Naive thymus-derived CD8-positive, alpha-beta T cell (primary cell): Measurements from ENCODE around the gene EEF1AKMT4. TPM values are rescaled to one million over a fixed set of nuclear protein-coding genes. Genes with fewer than 3 reads are reported as not detected.

Experiments used
- ATAC-seq, 2 donors: fragments of 150-1000 bp; cut with Tn5 transposase in 1 of 2; sonication (Bioruptor Pico), chemical (Tn5 transposase) in 1 of 2; 1 replicate in 1 of 2; 2 replicates in 1 of 2; pipeline ENCODE4 v1.10.0; 2021; ENCODE audit warnings: mild to moderate bottlenecking in 2 of 2, moderate library complexity in 2 of 2
- POLR2A ChIA-PET: fragments of 350-600 bp; sonication (Branson Sonifier 250); formaldehyde crosslinking; loops from one replicate; lab custom pipeline; 2021; ENCODE audit warnings: antibody characterized with exemption; lab: Charles Lee
- DNase-seq, 10 donors: peaks; one replicate each; pipeline versions ENCODE4 v3.0.0 to v3.0.0-alpha.2; 2020 to 2022
- H3K27ac Mint-ChIP-seq, 10 donors: one replicate each; pipeline ENCODE4 v1.8.0; 2020 to 2022; ENCODE audit warnings: mild to moderate bottlenecking in 10 of 10, mixed read lengths in 10 of 10, moderate library complexity in 4 of 10, inconsistent platforms in 1 of 10
- H3K27me3 Mint-ChIP-seq, 5 donors: one replicate each; pipeline ENCODE4 v1.8.0; 2021 to 2022; ENCODE audit warnings: mixed read lengths in 5 of 5
- H3K36me3 Mint-ChIP-seq, 3 donors: one replicate each; pipeline ENCODE4 v1.8.0; 2020 to 2022; ENCODE audit warnings: mixed read lengths in 3 of 3, mild to moderate bottlenecking in 2 of 3, inconsistent platforms in 1 of 3
- H3K4me1 Mint-ChIP-seq, 4 donors: one replicate each; pipeline ENCODE4 v1.8.0; 2021 to 2022; ENCODE audit warnings: mixed read lengths in 4 of 4
- H3K4me3 Mint-ChIP-seq, 10 donors: one replicate each; pipeline ENCODE4 v1.8.0; 2020 to 2022; ENCODE audit warnings: mild to moderate bottlenecking in 10 of 10, mixed read lengths in 10 of 10, moderate library complexity in 6 of 10, inconsistent platforms in 1 of 10
- H3K9me3 Mint-ChIP-seq, 9 donors: one replicate each; pipeline ENCODE4 v1.8.0; 2020 to 2022; ENCODE audit warnings: mixed read lengths in 9 of 9, mild to moderate bottlenecking in 3 of 9, inconsistent platforms in 1 of 9, moderate library complexity in 1 of 9
- polyA plus RNA-seq, 3 donors: library from polyadenylated mRNA; unstranded; fragments of 300-500 nt; fragmentation: Illumina TruSeq; gene quantifications; one replicate each; pipeline ENCODE4 v1.2.3, GENCODE V29; 2021
- total RNA-seq, 8 experiments: library from RNA in 2 of 8; stranded (reverse) in 2 of 8; gene quantifications; one replicate each; pipeline ENCODE4 v1.2.3 and lab custom pipeline; 2021 to 2026

EEF1AKMT4 gene
- 1 to 10 TPM; 1.4 to 1.8 TPM for total RNA-seq
- polyA plus RNA-seq: 1 to 10 TPM; 3.4 to 4.0 (median 3.5) TPM
- 0 to 8.2 (median 0.54) reads per million in 6 experiments for total RNA-seq (lab: John Stamatoyannopoulos, UW)

- peaks cover 0 to 15% (median 0%) of the 10 kb centered on the region in 3 donors for H3K36me3 Mint-ChIP-seq
- ATAC-seq (peak; percentile 87 to 90), DNase-seq (peak; percentile 87 to 97 (median 94))
- H3K27ac Mint-ChIP-seq: peak within 1 kb of the TSS; percentile 93 to 98 (median 96)
- POLR2A ChIA-PET: interaction anchor here (0.9 to 1.2 kb wide), 2 partner anchors 20 to 114 kb away, joined by 3 to 17 read pairs; partner anchors contain the start of genes EIF2B5 and VWA5B2
- peaks cover 15 to 28% (median 21%) of the 10 kb centered on the region in 4 donors for H3K4me1 Mint-ChIP-seq
- no peaks in the 10 kb centered on the region for H3K9me3 Mint-ChIP-seq
- H3K4me3 Mint-ChIP-seq: peak within 1 kb of the TSS; percentile 94 to 100 (median 96)
- no peaks in the 10 kb centered on the region for H3K27me3 Mint-ChIP-seq
Observed at GRCh38 chr3:184249412-184250166, at the start of gene EEF1AKMT4. Gene EEF1AKMT4, plus strand, starts transcription at chr3:184249672. Its CDS starts 23 bp downstream, at chr3:184249695.

GRCh38 chr3:184200825-184201224 lies 48.6 kb upstream of the EEF1AKMT4 start:
- peaks cover 2 to 5% (median 4%) of the 10 kb centered on the region in 5 donors for H3K27me3 Mint-ChIP-seq
- H3K9me3 Mint-ChIP-seq: no peaks in the 10 kb centered on the region
- H3K27ac Mint-ChIP-seq: no peak overlapping the region
- H3K36me3 Mint-ChIP-seq: peaks cover 0 to 3% (median 0%) of the 10 kb centered on the region in 3 donors
- ATAC-seq: no peak
- H3K4me1 Mint-ChIP-seq: peaks cover 0 to 3% (median 0%) of the 10 kb centered on the region in 4 donors
- no peak for DNase-seq
- POLR2A ChIA-PET: no interaction called here
- H3K4me3 Mint-ChIP-seq: no peak overlapping the region

- ATAC-seq: no peak
- H3K27ac Mint-ChIP-seq: no peak overlapping the region
- no peak overlapping the region for H3K4me3 Mint-ChIP-seq
- no peaks in the 10 kb centered on the region for H3K4me1 Mint-ChIP-seq
- DNase-seq: no peak
- peaks cover 11 to 26% (median 14%) of the 10 kb centered on the region in 5 donors for H3K27me3 Mint-ChIP-seq
- no peaks in the 10 kb centered on the region for H3K9me3 Mint-ChIP-seq
- POLR2A ChIA-PET: no interaction called here
- no peaks in the 10 kb centered on the region for H3K36me3 Mint-ChIP-seq
Observed at GRCh38 chr3:184203526-184203925, 45.9 kb upstream of the EEF1AKMT4 start.

GRCh38 chr3:184209146-184209923 lies 40.1 kb upstream of the EEF1AKMT4 start:
- H3K4me1 Mint-ChIP-seq: no peaks in the 10 kb centered on the region
- ATAC-seq (no peak), DNase-seq (no peak)
- H3K27me3 Mint-ChIP-seq: peaks cover 12 to 24% (median 14%) of the 10 kb centered on the region in 5 donors
- H3K27ac Mint-ChIP-seq: no peak overlapping the region
- POLR2A ChIA-PET: no interaction called here
- no peaks in the 10 kb centered on the region for H3K9me3 Mint-ChIP-seq
- H3K36me3 Mint-ChIP-seq: no peaks in the 10 kb centered on the region
- H3K4me3 Mint-ChIP-seq: no peak overlapping the region

GRCh38 chr3:184211297-184211696 lies 38.2 kb upstream of the EEF1AKMT4 start:
- H3K4me1 Mint-ChIP-seq: no peaks in the 10 kb centered on the region
- ATAC-seq: no peak
- no peaks in the 10 kb centered on the region for H3K9me3 Mint-ChIP-seq

GRCh38 chr3:184211718-184212117 lies 37.8 kb upstream of the EEF1AKMT4 start:
- H3K27me3 Mint-ChIP-seq: peaks cover 6 to 17% (median 8%) of the 10 kb centered on the region in 5 donors
- POLR2A ChIA-PET: no interaction called here
- no peak overlapping the region for H3K4me3 Mint-ChIP-seq
- H3K27ac Mint-ChIP-seq: no peak overlapping the region
- no peak for ATAC-seq
- H3K36me3 Mint-ChIP-seq: no peaks in the 10 kb centered on the region
- DNase-seq: no peak
- H3K4me1 Mint-ChIP-seq: no peaks in the 10 kb centered on the region
- H3K9me3 Mint-ChIP-seq: no peaks in the 10 kb centered on the region

More at GRCh38 chr3:184211297-184211696, 38.2 kb upstream of the EEF1AKMT4 start:
- Mint-ChIP-seq H3K27me3 (peaks cover 10 to 21% (median 12%) of the 10 kb centered on the region in 5 donors), H3K4me3 (no peak overlapping the region), H3K27ac (no peak overlapping the region), H3K36me3 (no peaks in the 10 kb centered on the region)
- no peak for DNase-seq
- POLR2A ChIA-PET: no interaction called here

- Mint-ChIP-seq H3K9me3 (no peaks in the 10 kb centered on the region), H3K4me3 (no peak overlapping the region), H3K27ac (no peak overlapping the region), H3K4me1 (no peaks in the 10 kb centered on the region), H3K36me3 (no peaks in the 10 kb centered on the region), H3K27me3 (peaks cover 2 to 24% (median 13%) of the 10 kb centered on the region in 5 donors)
- DNase-seq: no peak
- POLR2A ChIA-PET: no interaction called here
- ATAC-seq: no peak
Observed at GRCh38 chr3:184218814-184219213, 30.7 kb upstream of the EEF1AKMT4 start.

GRCh38 chr3:184222521-184222920 lies 27.0 kb upstream of the EEF1AKMT4 start:
- H3K4me3 Mint-ChIP-seq: no peak overlapping the region
- POLR2A ChIA-PET: no interaction called here

GRCh38 chr3:184223946-184224345 lies 25.5 kb upstream of the EEF1AKMT4 start:
- Mint-ChIP-seq H3K4me1 (peaks cover 0 to 6% (median 4%) of the 10 kb centered on the region in 4 donors), H3K4me3 (no peak overlapping the region), H3K36me3 (no peaks in the 10 kb centered on the region), H3K9me3 (no peaks in the 10 kb centered on the region), H3K27me3 (peaks cover 13 to 49% (median 39%) of the 10 kb centered on the region in 5 donors), H3K27ac (peak overlapping the region in 1 of 10 donors; percentile 40)
- ATAC-seq (no peak), DNase-seq (no peak)
- POLR2A ChIA-PET: no interaction called here

More at GRCh38 chr3:184222521-184222920, 27.0 kb upstream of the EEF1AKMT4 start:
- Mint-ChIP-seq H3K4me1 (peaks cover 0 to 2% (median 0%) of the 10 kb centered on the region in 4 donors), H3K36me3 (no peaks in the 10 kb centered on the region), H3K27ac (no peak overlapping the region), H3K9me3 (no peaks in the 10 kb centered on the region), H3K27me3 (peaks cover 11 to 41% (median 32%) of the 10 kb centered on the region in 5 donors)
- DNase-seq: no peak
- no peak for ATAC-seq

- Mint-ChIP-seq H3K36me3 (peaks cover 0 to 2% (median 0%) of the 10 kb centered on the region in 3 donors), H3K27ac (no peak overlapping the region), H3K4me3 (no peak overlapping the region), H3K4me1 (peaks cover 8 to 15% (median 11%) of the 10 kb centered on the region in 4 donors), H3K9me3 (no peaks in the 10 kb centered on the region), H3K27me3 (peaks cover 28 to 62% (median 49%) of the 10 kb centered on the region in 5 donors)
- DNase-seq (peak in 9 of 10 donors; percentile 27 to 64 (median 54)), ATAC-seq (peak; percentile 29 to 31)
- POLR2A ChIA-PET: no interaction called here
Observed at GRCh38 chr3:184227481-184227935, 22.0 kb upstream of the EEF1AKMT4 start.

GRCh38 chr3:184228376-184229137 lies 20.9 kb upstream of the EEF1AKMT4 start:
- peaks cover 8 to 15% (median 11%) of the 10 kb centered on the region in 4 donors for H3K4me1 Mint-ChIP-seq
- DNase-seq (no peak), ATAC-seq (no peak)
- H3K36me3 Mint-ChIP-seq: peaks cover 0 to 2% (median 0%) of the 10 kb centered on the region in 3 donors
- H3K27me3 Mint-ChIP-seq: peaks cover 31 to 72% (median 45%) of the 10 kb centered on the region in 5 donors
- no peaks in the 10 kb centered on the region for H3K9me3 Mint-ChIP-seq
- peak overlapping the region; percentile 59 to 92 (median 74) for H3K4me3 Mint-ChIP-seq
- peak overlapping the region in 1 of 10 donors; percentile 72 for H3K27ac Mint-ChIP-seq
- POLR2A ChIA-PET: interaction anchor here (1.0 kb wide), 1 partner anchor 593 kb away, joined by 4 read pairs; the partner anchor contains the start of gene KLHL24
